ENCODE data around the gene TCF12.

The TCF12 gene

GRCh38 chr15:57282686-57283085, 364.2 kb downstream of the TCF12 start:
- FAIRE-seq: no peak

GRCh38 chr15:57283774-57284503, 365.5 kb downstream of the TCF12 start:
- no peak for FAIRE-seq

- FAIRE-seq: no peak
These were observed 366.1 kb downstream of the TCF12 start for GRCh38 chr15:57284535-57284934.

- no peak for FAIRE-seq
These were observed 366.9 kb downstream of the TCF12 start for GRCh38 chr15:57285386-57285785.

- FAIRE-seq: no peak
These were observed 368.1 kb downstream of the TCF12 start for GRCh38 chr15:57286446-57287122.

- no peak for FAIRE-seq
These were observed 368.7 kb downstream of the TCF12 start for GRCh38 chr15:57287123-57287521.

- FAIRE-seq: no peak
These were observed 370.6 kb downstream of the TCF12 start for GRCh38 chr15:57288926-57289580.

GRCh38 chr15:57290187-57290586, 371.7 kb downstream of the TCF12 start:
- FAIRE-seq: no peak

- FAIRE-seq: no peak
These were observed 372.4 kb downstream of the TCF12 start for GRCh38 chr15:57290826-57291225.

- no peak for FAIRE-seq
These were observed 378.2 kb downstream of the TCF12 start for GRCh38 chr15:57296473-57297162.

GRCh38 chr15:57297163-57297593, 378.7 kb downstream of the TCF12 start:
- FAIRE-seq: no peak

GRCh38 chr15:57297630-57298029, 379.2 kb downstream of the TCF12 start:
- no peak for FAIRE-seq

GRCh38 chr15:57298204-57298603, 379.8 kb downstream of the TCF12 start:
- no peak for FAIRE-seq

GRCh38 chr15:57298843-57299550, 380.6 kb downstream of the TCF12 start:
- no peak for FAIRE-seq

GRCh38 chr15:57301307-57301706, 382.9 kb downstream of the TCF12 start:
- FAIRE-seq: no peak

GRCh38 chr15:57302640-57303257, 384.3 kb downstream of the TCF12 start:
- no peak for FAIRE-seq

- FAIRE-seq: no peak
These were observed 386.6 kb downstream of the TCF12 start for GRCh38 chr15:57305009-57305408.

GRCh38 chr15:57306161-57306943, 387.9 kb downstream of the TCF12 start:
- FAIRE-seq: no peak

GRCh38 chr15:57306944-57307411, 388.5 kb downstream of the TCF12 start:
- FAIRE-seq: no peak

- FAIRE-seq: no peak
These were observed 389.2 kb downstream of the TCF12 start for GRCh38 chr15:57307527-57308169.

GRCh38 chr15:57308170-57308545, 389.7 kb downstream of the TCF12 start:
- no peak for FAIRE-seq
